Esophagus muscularis mucosa (tissue), 3 donors: Measurements from ENCODE around the gene ABLIM3.

Source experiments
- CTCF ChIP-seq, 3 experiments: fragments of 200-600 bp in 2 of 3; fragments of 450-650 bp in 1 of 3; sonication (generic) in 2 of 3; IDR thresholded peaks; one replicate each; pipeline ENCODE4 v1.5.1; 2017 to 2019; ENCODE audit warnings: antibody characterized with exemption in 3 of 3, mild to moderate bottlenecking in 2 of 3, moderate library complexity in 1 of 3
- POLR2A ChIP-seq: fragments of 450-650 bp; IDR thresholded peaks from one replicate; pipeline ENCODE4 v1.6.1; 2017; ENCODE audit warnings: antibody characterized with exemption, moderate library complexity, mild to moderate bottlenecking, low read depth

DNA sequence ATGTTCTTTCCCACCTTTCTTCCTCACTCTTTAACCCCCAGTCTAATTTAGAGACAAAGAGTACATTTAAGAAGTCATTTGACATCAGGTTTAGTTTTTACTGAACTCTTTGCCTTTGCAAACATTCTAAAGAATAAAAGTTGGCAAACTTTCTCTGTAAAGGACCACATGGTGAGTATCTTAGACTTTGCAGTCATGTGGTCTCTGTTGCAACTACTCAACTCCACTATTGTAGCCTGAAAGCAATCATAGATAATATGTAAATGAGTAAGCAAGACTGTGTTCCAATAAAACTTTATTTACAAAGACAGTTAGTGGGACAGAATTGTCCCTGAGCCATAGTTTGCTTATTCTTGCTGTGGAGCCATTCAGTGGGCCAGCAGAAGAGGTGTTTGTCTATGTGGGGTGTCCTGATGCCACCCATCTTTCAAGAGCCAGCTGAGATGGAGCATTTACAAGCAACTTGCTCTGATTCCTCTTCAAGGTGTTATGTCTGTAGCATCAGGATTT is 25.4 kb downstream of the ABLIM3 start:
- no peak for TF ChIP-seq CTCF (IDR thresholded peaks at IDR 0.05)
- no peak for TF ChIP-seq POLR2A
